Astrocyte (in vitro differentiated cells and primary cell): Measurements from ENCODE around the gene RPS6KA1. TPM values are rescaled to one million over a fixed set of nuclear protein-coding genes. Genes with fewer than 3 reads are reported as not detected.

Source experiments
- DNase-seq: peaks from one replicate; pipeline ENCODE4 v3.0.0-alpha.2; 2010; ENCODE audit warnings: low read depth
- FAIRE-seq: peaks from 2 replicates; lab custom pipeline; 2011; peaks lifted over from hg19 to GRCh38; lab: Jason Lieb, UNC
- H2AFZ ChIP-seq: 2 replicates; pipeline ENCODE4 v1.6.0; 2012; ENCODE audit warnings: low read depth, low read length, inconsistent platforms
- H3K27ac ChIP-seq: 2 replicates; pipeline ENCODE4 v1.5.1; 2011; ENCODE audit warnings: low read depth, low read length, inconsistent platforms
- H3K27me3 ChIP-seq: 2 replicates; pipeline ENCODE4 v1.6.0; 2011; ENCODE audit warnings: low read length, inconsistent platforms; ENCODE audit not compliant: insufficient read depth
- H3K36me3 ChIP-seq: 2 replicates; pipeline ENCODE4 v1.5.1; 2011; ENCODE audit warnings: low read length, inconsistent platforms; ENCODE audit not compliant: insufficient read depth
- H3K4me1 ChIP-seq: 2 replicates; pipeline ENCODE4 v1.5.1; 2011; ENCODE audit warnings: low read length, inconsistent platforms; ENCODE audit not compliant: insufficient read depth
- H3K4me2 ChIP-seq: 2 replicates; pipeline ENCODE4 v1.6.0; 2012; ENCODE audit warnings: low read length, inconsistent platforms
- H3K4me3 ChIP-seq: 2 replicates; pipeline ENCODE4 v1.5.1; 2011; ENCODE audit warnings: low read depth, mild to moderate bottlenecking, low read length, inconsistent platforms; ENCODE audit not compliant: insufficient read depth
- H3K79me2 ChIP-seq: 2 replicates; pipeline ENCODE4 v1.6.0; 2012; ENCODE audit warnings: mild to moderate bottlenecking, low read length, inconsistent platforms; ENCODE audit not compliant: insufficient read depth
- H3K9ac ChIP-seq: 2 replicates; pipeline ENCODE4 v1.6.0; 2012; ENCODE audit warnings: mild to moderate bottlenecking, low read length, inconsistent platforms
- H3K9me3 ChIP-seq: 2 replicates; pipeline ENCODE4 v1.5.1; 2012; ENCODE audit warnings: low read depth, mild to moderate bottlenecking, low read length, inconsistent platforms; ENCODE audit not compliant: insufficient read depth
- H4K20me1 ChIP-seq: 2 replicates; pipeline ENCODE4 v1.6.0; 2012; ENCODE audit warnings: low read length, inconsistent platforms; ENCODE audit not compliant: insufficient read depth
- H3K27ac Mint-ChIP-seq: one replicate; pipeline ENCODE4 v1.8.0; 2021; ENCODE audit warnings: mild to moderate bottlenecking, mixed read lengths; ENCODE audit not compliant: unreplicated experiment
- H3K27me3 Mint-ChIP-seq: one replicate; pipeline ENCODE4 v1.8.0; 2021; ENCODE audit warnings: low read depth, mixed read lengths; ENCODE audit not compliant: unreplicated experiment
- H3K36me3 Mint-ChIP-seq: one replicate; pipeline ENCODE4 v1.8.0; 2021; ENCODE audit warnings: low read depth, mixed read lengths; ENCODE audit not compliant: unreplicated experiment
- H3K4me1 Mint-ChIP-seq: one replicate; pipeline ENCODE4 v1.8.0; 2021; ENCODE audit warnings: low read depth, mixed read lengths; ENCODE audit not compliant: unreplicated experiment
- H3K4me3 Mint-ChIP-seq: one replicate; pipeline ENCODE4 v1.8.0; 2021; ENCODE audit warnings: mild to moderate bottlenecking, moderate library complexity, mixed read lengths; ENCODE audit not compliant: unreplicated experiment
- H3K9me3 Mint-ChIP-seq: one replicate; pipeline ENCODE4 v1.8.0; 2021; ENCODE audit warnings: mild to moderate bottlenecking, mixed read lengths; ENCODE audit not compliant: unreplicated experiment
- CTCF ChIP-seq: IDR thresholded peaks from 2 replicates; pipeline ENCODE4 v1.5.1; 2011; ENCODE audit warnings: low read depth, mild to moderate bottlenecking, inconsistent platforms, low read length, moderate library complexity; ENCODE audit not compliant: insufficient read depth
- EZH2 ChIP-seq: IDR thresholded peaks from 2 replicates; pipeline ENCODE4 v1.6.1; 2012; ENCODE audit warnings: mild to moderate bottlenecking, low read length, inconsistent platforms; ENCODE audit not compliant: insufficient read depth
- total RNA-seq: library from RNA; stranded (reverse); gene quantifications from 2 replicates; pipeline ENCODE4 v1.2.1, GENCODE V29; 2021

The RPS6KA1 gene
- total RNA-seq, 1 donor from 2014 or later, result 11.8 TPM

- Mint-ChIP-seq H3K36me3 (peaks cover 11% of the 10 kb centered on the region), H3K27me3 (no peaks in the 10 kb centered on the region), H3K27ac (no peak overlapping the region), H3K4me1 (peaks cover 3% of the 10 kb centered on the region), H3K9me3 (no peaks in the 10 kb centered on the region), H3K4me3 (no peak overlapping the region)
- no peak for TF ChIP-seq EZH2
- no peak for TF ChIP-seq CTCF
- Histone ChIP-seq H4K20me1 (no peaks in the 10 kb centered on the region), H3K4me3 (no peak overlapping the region), H3K4me1 (no peaks in the 10 kb centered on the region), H3K27ac (no peak overlapping the region), H2AFZ (no peak overlapping the region), H3K36me3 (no peaks in the 10 kb centered on the region), H3K79me2 (no peaks in the 10 kb centered on the region), H3K27me3 (no peaks in the 10 kb centered on the region), H3K9ac (no peak overlapping the region), H3K4me2 (no peak overlapping the region), H3K9me3 (no peaks in the 10 kb centered on the region)
- no peak for FAIRE-seq
- no peak for DNase-seq
These were observed 13.3 kb downstream of the RPS6KA1 start for GRCh38 chr1:26542771-26543451.

GRCh38 chr1:26543462-26543861 lies 13.9 kb downstream of the RPS6KA1 start:
- FAIRE-seq (no peak), DNase-seq (no peak)
- Mint-ChIP-seq H3K4me3 (no peak overlapping the region), H3K27ac (no peak overlapping the region), H3K27me3 (no peaks in the 10 kb centered on the region), H3K9me3 (no peaks in the 10 kb centered on the region), H3K4me1 (peaks cover 3% of the 10 kb centered on the region), H3K36me3 (peaks cover 14% of the 10 kb centered on the region)
- no peaks in the 10 kb centered on the region for H3K36me3 ChIP-seq
- H3K27ac ChIP-seq, result no peak overlapping the region
- H3K27me3 ChIP-seq, result no peaks in the 10 kb centered on the region
- H3K9me3 ChIP-seq, result no peaks in the 10 kb centered on the region
- no peak overlapping the region for H3K4me3 ChIP-seq
- no peaks in the 10 kb centered on the region for H4K20me1 ChIP-seq
- no peak for TF ChIP-seq EZH2
- no peak for TF ChIP-seq CTCF
- no peaks in the 10 kb centered on the region for H3K79me2 ChIP-seq
- no peak overlapping the region for H3K4me2 ChIP-seq
- H3K9ac ChIP-seq, result no peak overlapping the region
- H3K4me1 ChIP-seq, result no peaks in the 10 kb centered on the region
- H2AFZ ChIP-seq, result no peak overlapping the region

GRCh38 chr1:26544126-26544525 lies 14.6 kb downstream of the RPS6KA1 start:
- Histone ChIP-seq H3K9ac (no peak overlapping the region), H3K79me2 (no peaks in the 10 kb centered on the region), H3K4me2 (no peak overlapping the region), H2AFZ (no peak overlapping the region), H4K20me1 (no peaks in the 10 kb centered on the region), H3K4me3 (no peak overlapping the region), H3K27ac (no peak overlapping the region), H3K27me3 (no peaks in the 10 kb centered on the region), H3K4me1 (no peaks in the 10 kb centered on the region), H3K9me3 (no peaks in the 10 kb centered on the region), H3K36me3 (no peaks in the 10 kb centered on the region)
- FAIRE-seq (no peak), DNase-seq (no peak)
- no peak overlapping the region for H3K4me3 Mint-ChIP-seq
- peaks cover 12% of the 10 kb centered on the region for H3K36me3 Mint-ChIP-seq
- no peaks in the 10 kb centered on the region for H3K27me3 Mint-ChIP-seq
- H3K4me1 Mint-ChIP-seq, result peaks cover 3% of the 10 kb centered on the region
- no peak for TF ChIP-seq EZH2
- no peak for TF ChIP-seq CTCF
- no peak overlapping the region for H3K27ac Mint-ChIP-seq
- no peaks in the 10 kb centered on the region for H3K9me3 Mint-ChIP-seq
